Smooth muscle cell (in vitro differentiated cells): Measurements from ENCODE around the gene RAB11FIP3. TPM values are rescaled to one million over a fixed set of nuclear protein-coding genes. Genes with fewer than 3 reads are reported as not detected.
"Not testable (repeated sequence)": the region's sequence is repeated elsewhere in the genome, so short reads cannot be mapped to it uniquely, and the experiment has no call there.

Source experiments
- DNase-seq: peaks from one replicate; lab custom pipeline; 2025; ENCODE audit not compliant: unreplicated experiment; lab: John Stamatoyannopoulos, UW
- H2AFZ ChIP-seq: fragments of 200-600 bp; sonication (generic); 2 replicates; pipeline ENCODE4 v1.6.0; 2016; ENCODE audit warnings: antibody characterized with exemption, low read depth, mild to moderate bottlenecking
- H3F3A ChIP-seq: fragments of 200-600 bp; sonication (generic); 2 replicates; pipeline ENCODE4 v1.6.0; 2017; ENCODE audit warnings: antibody characterized with exemption, low read depth
- H3K27ac ChIP-seq: fragments of 200-600 bp; sonication (generic); 2 replicates; pipeline ENCODE4 v1.5.1; 2016; ENCODE audit warnings: low read depth, mild to moderate bottlenecking
- H3K27me3 ChIP-seq: fragments of 200-600 bp; sonication (generic); 2 replicates; pipeline ENCODE4 v1.6.1; 2016; ENCODE audit warnings: low read depth, mild to moderate bottlenecking
- H3K36me3 ChIP-seq: fragments of 200-600 bp; sonication (generic); 2 replicates; pipeline ENCODE4 v1.5.1; 2016; ENCODE audit warnings: low read depth
- H3K4me1 ChIP-seq: fragments of 200-600 bp; sonication (generic); 2 replicates; pipeline ENCODE4 v1.5.1; 2016; ENCODE audit warnings: low read depth
- H3K4me2 ChIP-seq: fragments of 200-600 bp; sonication (generic); 2 replicates; pipeline ENCODE4 v1.6.0; 2016; ENCODE audit warnings: mild to moderate bottlenecking
- H3K4me3 ChIP-seq: fragments of 200-600 bp; sonication (generic); 2 replicates; pipeline ENCODE4 v1.5.1; 2016; ENCODE audit warnings: mild to moderate bottlenecking
- H3K79me2 ChIP-seq: fragments of 200-600 bp; sonication (generic); 2 replicates; pipeline ENCODE4 v1.6.0; 2016; ENCODE audit warnings: low read depth, mild to moderate bottlenecking
- H3K9ac ChIP-seq: fragments of 200-600 bp; sonication (generic); 2 replicates; pipeline ENCODE4 v1.6.0; 2016; ENCODE audit warnings: low read depth
- H3K9me3 ChIP-seq: fragments of 200-600 bp; sonication (generic); replicated peaks from 2 replicates; pipeline ENCODE4 v1.5.1; 2016; ENCODE audit warnings: low read depth
- H4K20me1 ChIP-seq: fragments of 200-600 bp; sonication (generic); 2 replicates; pipeline ENCODE4 v1.6.0; 2016; ENCODE audit warnings: low read depth
- WGBS: methylation state at CpG from one replicate; pipeline ENCODE4 v1.1.7; 2016; ENCODE audit warnings: low lambda C conversion rate; 5-methylcytosine and 5-hydroxymethylcytosine counted together
- polyA plus RNA-seq: library from polyadenylated mRNA; unstranded; fragments of >200 nt; fragmentation: Nextera tagmentation; extraction: Ambion mirVana; gene quantifications from 2 replicates; pipeline ENCODE4 v1.2.1, GENCODE V29; 2016
- total RNA-seq: library from RNA; depleted of rRNA; stranded (reverse); fragments of >200 nt; gene quantifications from 2 replicates; pipeline ENCODE4 v1.2.3, GENCODE V29; 2014
- TF ChIP-seq, protein P1 (sequence below): fragments of 200-600 bp; sonication (generic); IDR thresholded peaks from 2 replicates; pipeline ENCODE4 v1.5.1; 2017; ENCODE audit warnings: borderline replicate concordance, mild to moderate bottlenecking, antibody characterized with exemption; ENCODE audit not compliant: insufficient read depth, poor library complexity, severe bottlenecking

The RAB11FIP3 gene
- total and polyA plus RNA-seq, 2 experiments from 2014 or later, result 19.5 to 20.4 TPM

DNA sequence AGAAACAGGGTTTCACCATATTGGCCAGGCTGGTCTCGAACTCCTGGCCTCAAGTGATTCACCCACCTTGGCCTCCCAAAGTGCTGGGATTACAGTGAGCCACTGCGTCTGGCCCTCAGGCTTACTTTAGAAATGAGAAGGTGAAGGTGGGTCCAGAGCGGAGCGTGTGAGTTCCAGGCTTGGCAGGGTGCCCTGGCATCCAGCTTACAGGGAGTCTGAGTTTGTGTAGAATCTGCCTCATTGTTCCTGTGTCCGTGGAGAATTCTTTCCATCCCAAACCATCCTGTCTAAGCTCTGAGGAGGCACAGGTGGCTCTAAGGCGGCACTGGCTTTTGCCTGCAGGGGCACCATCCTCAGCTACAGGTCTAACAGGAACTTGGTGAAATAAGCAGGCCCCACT, 50.6 kb downstream of the RAB11FIP3 start:
- no peaks in the 10 kb centered on the region for H3K9me3 ChIP-seq
- no peak overlapping the region for H3K4me2 ChIP-seq
- H2AFZ ChIP-seq, result no peak overlapping the region
- no peak overlapping the region for H3K9ac ChIP-seq
- 97% methylated on average over 6 of the region's 6 CpGs for WGBS
- no peak overlapping the region for H3K27ac ChIP-seq
- peaks cover 87% of the 10 kb centered on the region for H4K20me1 ChIP-seq
- peaks cover 5% of the 10 kb centered on the region for H3K4me1 ChIP-seq
- no peaks in the 10 kb centered on the region for H3F3A ChIP-seq
- no peak overlapping the region for H3K4me3 ChIP-seq
- DNase-seq, result no peak
- H3K27me3 ChIP-seq, result no peaks in the 10 kb centered on the region
- no peaks in the 10 kb centered on the region for H3K79me2 ChIP-seq
- H3K36me3 ChIP-seq, result no peaks in the 10 kb centered on the region
- TF ChIP-seq, protein P1, sequence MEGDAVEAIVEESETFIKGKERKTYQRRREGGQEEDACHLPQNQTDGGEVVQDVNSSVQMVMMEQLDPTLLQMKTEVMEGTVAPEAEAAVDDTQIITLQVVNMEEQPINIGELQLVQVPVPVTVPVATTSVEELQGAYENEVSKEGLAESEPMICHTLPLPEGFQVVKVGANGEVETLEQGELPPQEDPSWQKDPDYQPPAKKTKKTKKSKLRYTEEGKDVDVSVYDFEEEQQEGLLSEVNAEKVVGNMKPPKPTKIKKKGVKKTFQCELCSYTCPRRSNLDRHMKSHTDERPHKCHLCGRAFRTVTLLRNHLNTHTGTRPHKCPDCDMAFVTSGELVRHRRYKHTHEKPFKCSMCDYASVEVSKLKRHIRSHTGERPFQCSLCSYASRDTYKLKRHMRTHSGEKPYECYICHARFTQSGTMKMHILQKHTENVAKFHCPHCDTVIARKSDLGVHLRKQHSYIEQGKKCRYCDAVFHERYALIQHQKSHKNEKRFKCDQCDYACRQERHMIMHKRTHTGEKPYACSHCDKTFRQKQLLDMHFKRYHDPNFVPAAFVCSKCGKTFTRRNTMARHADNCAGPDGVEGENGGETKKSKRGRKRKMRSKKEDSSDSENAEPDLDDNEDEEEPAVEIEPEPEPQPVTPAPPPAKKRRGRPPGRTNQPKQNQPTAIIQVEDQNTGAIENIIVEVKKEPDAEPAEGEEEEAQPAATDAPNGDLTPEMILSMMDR, result no peak

DNA sequence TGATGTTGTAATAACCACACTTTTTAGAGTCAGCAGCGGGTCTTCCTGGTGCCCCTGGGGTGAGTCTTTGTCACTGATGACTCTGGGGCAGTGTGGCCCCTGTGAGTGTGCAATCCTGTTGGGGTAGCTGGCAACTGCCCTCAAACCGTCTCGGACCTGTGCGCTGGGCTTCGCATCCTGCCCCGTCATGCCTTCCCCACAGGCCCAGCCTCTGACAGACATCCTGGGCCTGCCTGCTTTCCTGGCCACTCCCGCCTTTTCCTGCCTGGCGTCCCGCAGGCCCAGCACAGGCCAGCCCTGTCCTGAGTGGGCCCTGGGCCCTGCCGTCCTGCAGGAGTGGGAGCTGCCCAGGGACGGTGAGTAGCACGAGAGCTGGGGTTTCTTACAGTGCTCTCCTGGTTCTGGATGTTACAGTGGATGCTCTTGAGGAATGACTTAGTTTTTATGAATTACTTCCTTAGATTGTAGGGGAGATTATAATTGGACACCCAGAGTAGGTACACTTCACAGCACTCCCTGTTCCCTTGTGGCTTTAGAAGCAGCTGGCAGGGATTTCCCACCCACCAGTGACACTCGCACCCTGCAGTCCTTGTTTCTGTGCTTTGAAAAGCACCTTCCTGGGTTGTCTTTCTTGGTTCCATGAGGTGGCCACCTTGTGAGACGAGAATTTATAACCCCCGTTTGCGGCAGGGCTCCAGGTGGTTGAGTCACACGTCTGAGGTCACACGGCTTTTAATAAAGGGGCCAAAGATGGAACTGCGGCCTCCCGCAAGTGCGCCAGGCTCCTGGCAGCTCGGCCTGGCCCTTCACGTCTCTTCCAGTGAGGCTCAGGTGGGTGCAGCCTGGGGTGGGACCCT, 52.1 kb downstream of the RAB11FIP3 start:
- Histone ChIP-seq H3K36me3 (no peaks in the 10 kb centered on the region), H4K20me1 (peaks cover 82% of the 10 kb centered on the region), H3K4me2 (no peak overlapping the region), H2AFZ (no peak overlapping the region), H3K9me3 (no peaks in the 10 kb centered on the region), H3K79me2 (no peaks in the 10 kb centered on the region), H3K27me3 (no peaks in the 10 kb centered on the region), H3F3A (no peaks in the 10 kb centered on the region), H3K4me1 (no peaks in the 10 kb centered on the region), H3K9ac (no peak overlapping the region), H3K27ac (no peak overlapping the region), H3K4me3 (no peak overlapping the region)
- TF ChIP-seq, protein P1, result no peak
- DNase-seq, result no peak
- WGBS, result 92% methylated on average over 23 of the region's 23 CpGs

DNA sequence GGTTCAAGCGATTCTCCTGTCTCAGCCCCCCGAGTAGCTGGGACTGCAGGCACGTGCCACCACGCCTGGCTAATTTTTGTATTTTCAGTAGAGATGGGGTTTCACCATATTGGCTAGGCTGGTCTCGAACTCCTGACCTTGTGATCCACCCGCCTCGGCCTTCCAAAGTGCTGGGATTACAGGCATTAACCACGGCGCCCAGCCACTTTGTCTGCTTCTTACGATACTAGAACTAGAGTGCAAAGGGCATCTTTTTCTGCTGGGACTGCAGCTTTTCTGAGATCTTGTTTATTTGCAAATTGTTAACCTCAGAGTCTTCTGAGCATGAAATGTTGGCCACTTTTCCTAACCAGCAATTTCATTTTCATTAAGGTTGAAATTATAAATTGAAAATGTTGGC, 52.8 kb downstream of the RAB11FIP3 start:
- DNase-seq, H3K27ac ChIP-seq, H3K36me3 ChIP-seq, H3K79me2 ChIP-seq, H3K4me2 ChIP-seq, H3K4me1 ChIP-seq, H3K4me3 ChIP-seq, H3K9ac ChIP-seq, H3F3A ChIP-seq, H2AFZ ChIP-seq, H3K27me3 ChIP-seq, H3K9me3 ChIP-seq: not testable (repeated sequence)
- 90% methylated on average over 10 of the region's 10 CpGs for WGBS
- H4K20me1 ChIP-seq, result peaks cover 82% of the 10 kb centered on the region

DNA sequence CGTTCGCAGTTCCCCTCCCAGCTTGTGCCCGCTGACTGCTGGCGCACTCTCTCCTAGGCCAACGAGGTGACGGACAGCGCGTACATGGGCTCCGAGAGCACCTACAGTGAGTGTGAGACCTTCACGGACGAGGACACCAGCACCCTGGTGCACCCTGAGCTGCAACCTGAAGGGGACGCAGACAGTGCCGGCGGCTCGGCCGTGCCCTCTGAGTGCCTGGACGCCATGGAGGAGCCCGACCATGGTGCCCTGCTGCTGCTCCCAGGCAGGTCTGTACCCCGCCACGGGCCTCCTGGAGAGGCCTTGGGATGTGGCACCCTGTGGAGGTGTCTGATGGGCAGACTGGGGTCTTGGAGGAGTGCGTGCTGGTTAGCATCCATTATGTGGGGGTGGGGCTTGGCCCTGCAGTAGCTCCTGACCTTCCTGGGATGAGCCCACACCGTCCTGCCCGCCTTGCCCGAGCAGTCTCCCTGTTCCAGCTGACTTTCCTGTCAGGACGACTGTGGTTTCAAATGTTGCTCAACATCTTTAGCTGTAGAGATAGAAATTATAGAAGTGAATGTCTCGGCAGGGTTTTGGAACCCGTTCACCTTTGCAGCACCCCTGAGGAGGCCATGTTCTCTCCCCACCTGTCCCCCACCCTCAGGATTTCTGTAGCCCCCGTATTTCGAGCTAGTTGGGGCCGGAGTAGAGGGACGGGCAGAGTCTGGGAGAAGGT, 57.2 kb downstream of the RAB11FIP3 start:
- no peaks in the 10 kb centered on the region for H3K27me3 ChIP-seq
- H3K4me1 ChIP-seq, result peaks cover 14% of the 10 kb centered on the region
- DNase-seq, result no peak
- no peak overlapping the region for H3K27ac ChIP-seq
- H3K79me2 ChIP-seq, result no peaks in the 10 kb centered on the region
- H3K9ac ChIP-seq, result no peak overlapping the region
- H3K4me2 ChIP-seq, result no peak overlapping the region
- no peak overlapping the region for H3K4me3 ChIP-seq
- no peaks in the 10 kb centered on the region for H3K36me3 ChIP-seq
- WGBS, result 95% methylated on average over 31 of the region's 31 CpGs
- peaks cover 13% of the 10 kb centered on the region for H3F3A ChIP-seq
- TF ChIP-seq, protein P1, result no peak
- H3K9me3 ChIP-seq, result no peaks in the 10 kb centered on the region
- H4K20me1 ChIP-seq, result peaks cover 82% of the 10 kb centered on the region
- H2AFZ ChIP-seq, result no peak overlapping the region
